H1 (cell line): Measurements from ENCODE around the gene RAB4B.
"Not testable (repeated sequence)": the region's sequence is repeated elsewhere in the genome, so short reads cannot be mapped to it uniquely, and the experiment has no call there.

Experiments used
- CHD7 ChIP-seq: fragments of 300-600 bp; sonication (generic); IDR thresholded peaks from 2 replicates; pipeline ENCODE4 v1.7.1; 2012; ENCODE audit warnings: low read length, moderate library complexity, mild to moderate bottlenecking, inconsistent platforms; ENCODE audit not compliant: insufficient replicate concordance
- CTCF ChIP-seq, 3 experiments: IDR thresholded peaks; 1 replicate in 2 of 3; 2 replicates in 1 of 3; pipeline versions ENCODE4 v1.5.1 to v1.6.1; 2011; ENCODE audit warnings: low read length in 3 of 3, mild to moderate bottlenecking in 3 of 3, inconsistent platforms in 2 of 3, low read depth in 1 of 3, moderate library complexity in 1 of 3; ENCODE audit not compliant: insufficient read depth in 1 of 3; ENCODE audit errors: control extremely low read depth in 1 of 3
- GABPA ChIP-seq: IDR thresholded peaks from 2 replicates; pipeline ENCODE4 v1.6.1; 2011; ENCODE audit warnings: mild to moderate bottlenecking, low read length, moderate library complexity, borderline replicate concordance; ENCODE audit not compliant: insufficient read depth
- MAX ChIP-seq: IDR thresholded peaks from 2 replicates; pipeline ENCODE4 v1.6.1; 2012; ENCODE audit warnings: inconsistent platforms

GRCh38 chr19:40826312-40826698, 48.3 kb downstream of the RAB4B start:
- not testable (repeated sequence) for TF ChIP-seq MAX; CHD7; GABPA; CTCF (IDR thresholded peaks at IDR 0.05; ENCODE audit: control extremely low read depth in 1 of 3, insufficient read depth in 1 of 3, low read depth in 1 of 3, low read length in 3 of 3)
